ENCODE data around the gene MED13. TPM values are rescaled to one million over a fixed set of nuclear protein-coding genes. Genes with fewer than 3 reads are reported as not detected.

Gene MED13
- polyA plus RNA-seq, 1 of the 3 experiments (the other 2 are of a cell fraction): 6.3 TPM

DNA sequence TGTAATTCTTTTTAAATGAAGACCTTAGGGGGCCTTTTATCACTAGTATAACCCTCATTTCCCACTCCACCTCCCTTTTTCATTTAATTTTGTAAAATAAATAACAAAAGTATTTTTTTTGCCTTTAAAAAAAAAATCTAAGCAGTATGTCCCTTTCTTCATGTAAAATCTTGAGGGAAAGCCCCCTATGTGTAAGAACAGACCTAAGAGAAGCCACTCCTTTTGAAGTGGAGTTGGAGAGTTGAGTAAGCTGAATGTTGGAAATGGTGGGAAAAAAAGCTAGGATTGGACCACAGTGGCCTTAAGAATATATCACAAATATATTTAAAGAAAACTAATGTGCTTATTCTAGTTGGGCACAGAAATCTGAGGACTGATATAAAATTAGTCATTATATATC lies 92.8 kb downstream of the MED13 start:
- H3K9ac ChIP-seq: no peak overlapping the region
- TF ChIP-seq EZH2phosphoT487 (IDR thresholded peaks at IDR 0.05; ENCODE audit: borderline replicate concordance, low read depth) (no peak), MEF2A (IDR thresholded peaks at IDR 0.05; ENCODE audit: borderline replicate concordance, low read depth) (no peak), TAF1 (IDR thresholded peaks at IDR 0.05; ENCODE audit: borderline replicate concordance, low read depth, low read length) (no peak), FOXM1 (IDR thresholded peaks at IDR 0.05; ENCODE audit: low read depth) (no peak), TCF12 (IDR thresholded peaks at IDR 0.05) (no peak), RAD21 (IDR thresholded peaks at IDR 0.05; ENCODE audit: low read length) (no peak), CHD2 (IDR thresholded peaks at IDR 0.05; ENCODE audit: low read length, partially characterized antibody) (no peak), RCOR1 (IDR thresholded peaks at IDR 0.05; ENCODE audit: low read length) (no peak), FOSL2 (IDR thresholded peaks at IDR 0.05; ENCODE audit: borderline replicate concordance, low read depth) (no peak), YY1 (IDR thresholded peaks at IDR 0.05; ENCODE audit: low read depth) (no peak), ELF1 (IDR thresholded peaks at IDR 0.05) (no peak)
- TF ChIP-seq, protein P1, sequence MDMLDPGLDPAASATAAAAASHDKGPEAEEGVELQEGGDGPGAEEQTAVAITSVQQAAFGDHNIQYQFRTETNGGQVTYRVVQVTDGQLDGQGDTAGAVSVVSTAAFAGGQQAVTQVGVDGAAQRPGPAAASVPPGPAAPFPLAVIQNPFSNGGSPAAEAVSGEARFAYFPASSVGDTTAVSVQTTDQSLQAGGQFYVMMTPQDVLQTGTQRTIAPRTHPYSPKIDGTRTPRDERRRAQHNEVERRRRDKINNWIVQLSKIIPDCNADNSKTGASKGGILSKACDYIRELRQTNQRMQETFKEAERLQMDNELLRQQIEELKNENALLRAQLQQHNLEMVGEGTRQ (IDR thresholded peaks at IDR 0.05; ENCODE audit: borderline replicate concordance, low read depth, low read length): no peak
- TF ChIP-seq, protein P2, sequence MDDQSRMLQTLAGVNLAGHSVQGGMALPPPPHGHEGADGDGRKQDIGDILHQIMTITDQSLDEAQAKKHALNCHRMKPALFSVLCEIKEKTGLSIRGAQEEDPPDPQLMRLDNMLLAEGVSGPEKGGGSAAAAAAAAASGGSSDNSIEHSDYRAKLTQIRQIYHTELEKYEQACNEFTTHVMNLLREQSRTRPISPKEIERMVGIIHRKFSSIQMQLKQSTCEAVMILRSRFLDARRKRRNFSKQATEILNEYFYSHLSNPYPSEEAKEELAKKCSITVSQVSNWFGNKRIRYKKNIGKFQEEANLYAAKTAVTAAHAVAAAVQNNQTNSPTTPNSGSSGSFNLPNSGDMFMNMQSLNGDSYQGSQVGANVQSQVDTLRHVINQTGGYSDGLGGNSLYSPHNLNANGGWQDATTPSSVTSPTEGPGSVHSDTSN (IDR thresholded peaks at IDR 0.05): no peak
- TF ChIP-seq, protein P3, sequence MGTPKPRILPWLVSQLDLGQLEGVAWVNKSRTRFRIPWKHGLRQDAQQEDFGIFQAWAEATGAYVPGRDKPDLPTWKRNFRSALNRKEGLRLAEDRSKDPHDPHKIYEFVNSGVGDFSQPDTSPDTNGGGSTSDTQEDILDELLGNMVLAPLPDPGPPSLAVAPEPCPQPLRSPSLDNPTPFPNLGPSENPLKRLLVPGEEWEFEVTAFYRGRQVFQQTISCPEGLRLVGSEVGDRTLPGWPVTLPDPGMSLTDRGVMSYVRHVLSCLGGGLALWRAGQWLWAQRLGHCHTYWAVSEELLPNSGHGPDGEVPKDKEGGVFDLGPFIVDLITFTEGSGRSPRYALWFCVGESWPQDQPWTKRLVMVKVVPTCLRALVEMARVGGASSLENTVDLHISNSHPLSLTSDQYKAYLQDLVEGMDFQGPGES (IDR thresholded peaks at IDR 0.05; ENCODE audit: low read depth, low read length): no peak
- H3K4me2 ChIP-seq: no peak overlapping the region
- POLR2A ChIA-PET: no interaction called here
- no peaks in the 10 kb centered on the region for H3K9me3 ChIP-seq
- no peak overlapping the region for H3K4me3 ChIP-seq (ENCODE audit: low read depth in 2 of 2, low read length in 1 of 2)
- H2AFZ ChIP-seq (ENCODE audit: low read depth): no peak overlapping the region
- CTCF ChIA-PET: no interaction called here
- peaks cover 19% of the 10 kb centered on the region; the same call in 1 of the 2 replicates for H4K20me1 ChIP-seq (ENCODE audit: insufficient read depth)
- no peak overlapping the region for H3K27ac ChIP-seq (ENCODE audit: low read depth in 2 of 2, low read length in 1 of 2)
- H3K9me2 ChIP-seq: no peaks in the 10 kb centered on the region
- peaks cover 27 to 86% of the 10 kb centered on the region in 2 experiments for H3K36me3 ChIP-seq (replicated peaks in 1 of 2; ENCODE audit: control insufficient read depth in 1 of 2, insufficient read depth in 2 of 2, low read length in 1 of 2)
- no peaks in the 10 kb centered on the region for H3K4me1 ChIP-seq (ENCODE audit: control insufficient read depth in 1 of 2, insufficient read depth in 2 of 2, low read depth in 1 of 2, low read length in 1 of 2)
- H3K79me2 ChIP-seq (ENCODE audit: insufficient read depth): peaks cover 65% of the 10 kb centered on the region
- no peaks in the 10 kb centered on the region for H3K27me3 ChIP-seq (ENCODE audit: insufficient read depth)
- H3F3A ChIP-seq (replicated peaks; ENCODE audit: insufficient read depth): peaks cover 17% of the 10 kb centered on the region
- DNase-seq: no peak

DNA sequence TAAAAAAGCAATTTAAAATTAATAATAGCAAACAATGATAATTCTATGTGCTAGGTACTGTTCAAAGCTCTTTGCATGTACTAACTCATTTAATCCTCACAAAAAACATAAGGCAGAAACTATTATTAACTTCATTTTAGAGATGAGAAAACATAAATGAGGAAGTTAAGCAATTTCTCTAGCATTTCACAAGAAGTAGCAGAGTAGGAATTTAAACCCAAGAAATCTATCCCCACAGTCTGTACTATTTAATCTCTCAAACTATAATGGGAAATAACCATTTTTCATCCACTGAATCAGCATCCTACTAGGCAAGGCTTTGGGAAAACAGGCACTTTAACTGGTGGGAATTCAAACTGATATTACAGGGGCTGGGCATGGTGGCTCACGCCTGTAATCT lies 95.0 kb downstream of the MED13 start:
- peaks cover 50% of the 10 kb centered on the region for H3K79me2 ChIP-seq (ENCODE audit: insufficient read depth)
- H3F3A ChIP-seq (replicated peaks; ENCODE audit: insufficient read depth): peaks cover 15% of the 10 kb centered on the region
- H3K4me3 ChIP-seq (ENCODE audit: low read depth in 2 of 2, low read length in 1 of 2): no peak overlapping the region
- H3K9ac ChIP-seq: no peak overlapping the region
- no peak overlapping the region for H2AFZ ChIP-seq (ENCODE audit: low read depth)
- CTCF ChIA-PET: no interaction called here
- DNase-seq: no peak
- no peaks in the 10 kb centered on the region; a peak in 1 of 4 replicates for H3K4me1 ChIP-seq (ENCODE audit: control insufficient read depth in 1 of 2, insufficient read depth in 2 of 2, low read depth in 1 of 2, low read length in 1 of 2)
- H3K27ac ChIP-seq (ENCODE audit: low read depth in 2 of 2, low read length in 1 of 2): no peak overlapping the region
- TF ChIP-seq SMC3 (IDR thresholded peaks at IDR 0.05; ENCODE audit: low read depth, low read length): no peak
- TF ChIP-seq, protein P4, sequence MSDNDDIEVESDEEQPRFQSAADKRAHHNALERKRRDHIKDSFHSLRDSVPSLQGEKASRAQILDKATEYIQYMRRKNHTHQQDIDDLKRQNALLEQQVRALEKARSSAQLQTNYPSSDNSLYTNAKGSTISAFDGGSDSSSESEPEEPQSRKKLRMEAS (IDR thresholded peaks at IDR 0.05; ENCODE audit: low read depth): no peak
- no peak for TF ChIP-seq YY1 (IDR thresholded peaks at IDR 0.05; ENCODE audit: low read depth)
- TF ChIP-seq ELF1 (IDR thresholded peaks at IDR 0.05): no peak
- TF ChIP-seq JUND (IDR thresholded peaks at IDR 0.05): no peak
- peaks cover 46 to 88% of the 10 kb centered on the region in 2 experiments for H3K36me3 ChIP-seq (replicated peaks in 1 of 2; ENCODE audit: control insufficient read depth in 1 of 2, insufficient read depth in 2 of 2, low read length in 1 of 2)
- no peaks in the 10 kb centered on the region for H3K9me3 ChIP-seq
- no peaks in the 10 kb centered on the region for H3K9me2 ChIP-seq
- no peaks in the 10 kb centered on the region for H3K27me3 ChIP-seq (ENCODE audit: insufficient read depth)
- 0 out of 2 replicates have a peak, but pooled peaks cover 10% of the 10 kb centered on the region for H4K20me1 ChIP-seq (ENCODE audit: insufficient read depth)
- no peak overlapping the region for H3K4me2 ChIP-seq
- POLR2A ChIA-PET: no interaction called here
- 100% methylated on average over 1 of the region's 1 CpG for WGBS (ENCODE audit: low lambda C conversion rate)

All from SK-N-SH (cell line).